Stimulated activated naive CD8-positive, alpha-beta T cell treated with anti-CD3 and anti-CD28 coated beads, Interleukin-15, amount 100 ng/mL, for 72 hours (primary cell): ENCODE measurements around the gene HRAS.

Experiments
- ATAC-seq: fragments of 150-1000 bp; cut with Tn5 transposase; 2 replicates; pipeline ENCODE4 v1.10.0; 2021; ENCODE audit warnings: mild to moderate bottlenecking, moderate library complexity
- DNase-seq, 2 donors: peaks; one replicate each; pipeline ENCODE4 v3.0.0; 2021 to 2022
- H3K27ac Mint-ChIP-seq, 2 donors: one replicate each; pipeline ENCODE4 v1.8.0; 2022; ENCODE audit warnings: mild to moderate bottlenecking in 2 of 2, mixed read lengths in 2 of 2, moderate library complexity in 2 of 2
- H3K27me3 Mint-ChIP-seq: one replicate; pipeline ENCODE4 v1.8.0; 2022; ENCODE audit warnings: mixed read lengths
- H3K4me1 Mint-ChIP-seq: one replicate; pipeline ENCODE4 v1.8.0; 2022; ENCODE audit warnings: mild to moderate bottlenecking, mixed read lengths
- H3K4me3 Mint-ChIP-seq, 2 donors: one replicate each; pipeline ENCODE4 v1.8.0; 2022; ENCODE audit warnings: mild to moderate bottlenecking in 2 of 2, mixed read lengths in 2 of 2, moderate library complexity in 1 of 2
- H3K9me3 Mint-ChIP-seq, 2 donors: one replicate each; pipeline ENCODE4 v1.8.0; 2022; ENCODE audit warnings: mixed read lengths in 2 of 2

The HRAS gene

DNA sequence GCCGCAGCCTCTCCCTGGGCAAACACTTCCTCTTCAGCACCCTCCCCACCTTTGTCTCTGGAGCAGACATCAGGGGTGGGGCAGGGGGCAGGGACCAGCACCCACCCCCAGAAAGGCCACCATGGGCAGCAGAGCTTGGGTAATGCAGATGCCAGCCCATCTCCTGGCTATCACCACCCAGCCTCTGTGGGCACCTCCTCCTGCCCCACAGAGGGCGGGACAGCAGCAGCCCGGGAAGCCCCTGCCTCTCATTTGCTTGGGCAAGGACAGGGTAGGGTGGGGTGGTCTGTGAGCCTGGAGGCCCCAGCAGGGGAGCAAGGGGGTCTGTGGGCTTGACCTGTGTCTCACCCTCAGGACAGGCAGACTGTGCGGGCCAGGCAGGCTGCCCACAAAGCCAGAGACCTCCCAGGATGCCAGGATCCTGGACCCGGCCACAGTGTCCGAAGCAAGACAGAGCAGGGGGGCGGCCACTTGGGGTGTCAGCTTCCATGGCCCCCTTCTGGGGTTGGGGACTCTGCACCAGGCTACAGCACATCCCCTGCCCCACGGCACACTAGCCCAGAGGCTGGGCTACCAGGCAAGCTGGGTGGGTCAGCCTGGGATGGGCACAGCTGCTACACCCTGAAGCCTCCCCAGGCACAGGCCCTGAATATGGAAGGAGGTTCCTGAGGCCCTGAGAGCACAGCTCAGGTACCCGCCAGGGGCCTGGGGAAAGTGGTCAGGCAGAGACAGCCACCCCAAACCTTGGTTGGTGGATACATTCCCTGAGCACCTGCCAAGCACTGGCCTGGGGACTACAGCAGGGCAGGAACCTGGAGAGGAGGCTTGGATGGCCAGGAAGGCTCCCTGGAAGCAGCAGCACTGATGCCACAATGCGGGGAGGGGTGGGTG lies 32.8 kb downstream of the HRAS start:
- DNase-seq (no peak), ATAC-seq (no peak)
- Mint-ChIP-seq H3K27ac (peak overlapping the region; percentile 25 to 54), H3K9me3 (peaks cover 0 to 4% of the 10 kb centered on the region in 2 donors), H3K4me3 (no peak overlapping the region), H3K4me1 (peaks cover 68% of the 10 kb centered on the region), H3K27me3 (no peaks in the 10 kb centered on the region)

DNA sequence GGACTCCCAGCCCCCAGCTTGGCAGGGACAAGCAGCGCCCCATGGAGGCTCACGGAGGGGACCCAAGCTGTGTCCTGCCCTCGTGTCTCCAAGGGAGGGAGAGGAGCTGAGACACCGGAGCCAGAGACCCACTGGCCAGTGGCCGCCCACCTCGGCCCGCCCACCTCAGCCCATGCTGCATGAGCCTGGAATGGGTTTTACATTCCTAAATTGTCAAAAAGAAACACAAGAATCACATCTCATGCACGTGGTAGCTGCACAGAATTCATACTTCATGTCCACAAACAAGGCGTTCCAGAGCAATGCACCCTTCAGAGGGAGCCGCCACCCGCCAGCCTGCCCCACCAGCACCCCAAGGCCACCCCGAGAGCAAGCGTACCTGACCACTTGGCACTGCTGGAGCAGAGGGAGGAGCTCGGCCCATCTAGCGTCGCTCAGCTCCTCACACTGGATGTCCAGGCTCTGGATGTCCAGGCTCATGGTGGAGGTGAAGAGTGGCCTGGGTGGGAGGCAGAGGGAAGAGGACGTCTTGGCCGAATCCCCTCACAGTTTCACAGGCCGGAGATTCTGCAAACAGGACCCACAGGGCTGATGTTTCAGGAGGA lies 33.6 kb downstream of the HRAS start:
- Mint-ChIP-seq H3K4me1 (peaks cover 72% of the 10 kb centered on the region), H3K4me3 (no peak overlapping the region), H3K9me3 (peaks cover 0 to 8% of the 10 kb centered on the region in 2 donors), H3K27ac (peak overlapping the region; percentile 25 to 91), H3K27me3 (no peaks in the 10 kb centered on the region)
- DNase-seq (no peak), ATAC-seq (no peak)

DNA sequence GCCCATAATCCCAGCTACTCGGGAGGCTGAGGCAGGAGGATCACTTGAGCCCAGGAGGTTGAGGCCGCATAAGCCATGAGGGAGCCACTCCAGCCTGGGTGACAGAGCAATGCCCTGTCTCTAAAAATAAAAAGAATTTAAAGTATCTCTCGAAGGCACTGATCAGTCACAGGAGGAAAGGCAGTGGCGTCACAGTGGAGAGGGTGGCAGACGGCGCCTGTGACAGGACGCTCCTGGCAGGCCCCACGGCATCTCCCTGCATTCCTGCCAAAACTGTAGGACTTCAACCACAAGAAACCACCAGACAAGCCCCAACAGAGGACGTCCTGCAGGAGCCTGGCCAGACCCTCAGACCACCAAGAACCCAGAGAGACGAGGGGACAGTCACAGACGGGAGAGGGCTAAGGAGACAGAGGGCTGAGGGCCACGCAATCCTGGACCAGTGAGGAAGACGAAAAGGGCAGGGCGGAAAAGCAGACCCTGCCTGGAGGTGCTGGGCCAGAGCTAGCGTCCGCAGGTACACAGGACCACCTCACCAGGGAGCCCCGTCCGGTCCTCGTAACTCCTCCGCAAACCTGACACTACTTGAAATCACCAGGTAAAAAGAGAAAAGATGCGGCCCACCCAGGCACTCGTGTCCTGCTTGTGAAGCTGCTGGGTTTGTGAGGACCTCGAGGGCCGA lies 34.2 kb downstream of the HRAS start:
- Mint-ChIP-seq H3K27ac (peak overlapping the region in 1 of 2 donors; percentile 91), H3K4me1 (peaks cover 69% of the 10 kb centered on the region), H3K4me3 (no peak overlapping the region), H3K9me3 (peaks cover 0 to 8% of the 10 kb centered on the region in 2 donors), H3K27me3 (no peaks in the 10 kb centered on the region)
- DNase-seq (no peak), ATAC-seq (no peak)

DNA sequence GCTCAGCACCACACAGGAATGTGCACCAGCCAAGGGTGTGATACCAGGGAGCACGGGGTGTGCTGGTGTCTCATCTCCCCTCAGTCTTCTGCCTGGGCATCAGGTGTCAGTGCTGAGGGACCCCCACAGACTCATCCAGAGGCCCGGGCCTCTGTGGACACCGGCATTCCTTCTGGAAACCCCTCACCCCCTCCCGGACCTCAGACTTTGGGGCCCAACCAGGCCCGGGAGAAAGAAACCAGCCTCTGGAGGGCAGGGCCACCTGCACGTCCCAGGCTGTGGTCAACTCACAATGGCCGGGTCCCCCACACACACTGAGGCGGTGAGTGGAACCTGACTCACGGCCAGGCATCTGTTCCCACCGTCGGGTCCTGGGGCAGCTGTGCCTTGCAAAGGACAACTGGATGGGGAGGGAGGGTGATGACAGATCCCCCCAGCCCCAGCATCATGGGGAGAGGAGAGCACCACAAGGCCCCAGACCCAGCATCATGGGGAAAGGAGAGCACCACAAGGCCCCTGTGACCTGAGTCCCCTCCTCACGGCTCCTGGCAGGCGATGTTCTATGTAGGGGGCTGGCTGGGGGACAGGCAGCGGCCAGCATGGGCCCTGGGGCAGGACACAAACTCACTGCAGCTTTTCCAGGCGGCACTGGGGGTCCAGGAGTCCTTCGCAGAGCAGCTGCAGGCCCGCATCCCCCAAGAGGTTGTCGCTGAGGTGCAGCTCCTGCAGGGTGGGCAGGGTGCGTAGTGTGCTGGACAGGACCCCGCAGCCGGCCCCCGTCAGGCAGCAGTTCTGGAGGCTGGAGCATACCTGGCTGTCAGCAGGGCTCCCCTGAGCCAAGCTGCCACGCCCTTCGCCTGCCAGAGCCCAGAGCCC lies 35.9 kb downstream of the HRAS start:
- Mint-ChIP-seq H3K27me3 (no peaks in the 10 kb centered on the region), H3K9me3 (peaks cover 0 to 8% of the 10 kb centered on the region in 2 donors), H3K4me1 (peaks cover 59% of the 10 kb centered on the region), H3K27ac (peak overlapping the region in 1 of 2 donors; percentile 71), H3K4me3 (no peak overlapping the region)
- ATAC-seq (no peak), DNase-seq (no peak)

DNA sequence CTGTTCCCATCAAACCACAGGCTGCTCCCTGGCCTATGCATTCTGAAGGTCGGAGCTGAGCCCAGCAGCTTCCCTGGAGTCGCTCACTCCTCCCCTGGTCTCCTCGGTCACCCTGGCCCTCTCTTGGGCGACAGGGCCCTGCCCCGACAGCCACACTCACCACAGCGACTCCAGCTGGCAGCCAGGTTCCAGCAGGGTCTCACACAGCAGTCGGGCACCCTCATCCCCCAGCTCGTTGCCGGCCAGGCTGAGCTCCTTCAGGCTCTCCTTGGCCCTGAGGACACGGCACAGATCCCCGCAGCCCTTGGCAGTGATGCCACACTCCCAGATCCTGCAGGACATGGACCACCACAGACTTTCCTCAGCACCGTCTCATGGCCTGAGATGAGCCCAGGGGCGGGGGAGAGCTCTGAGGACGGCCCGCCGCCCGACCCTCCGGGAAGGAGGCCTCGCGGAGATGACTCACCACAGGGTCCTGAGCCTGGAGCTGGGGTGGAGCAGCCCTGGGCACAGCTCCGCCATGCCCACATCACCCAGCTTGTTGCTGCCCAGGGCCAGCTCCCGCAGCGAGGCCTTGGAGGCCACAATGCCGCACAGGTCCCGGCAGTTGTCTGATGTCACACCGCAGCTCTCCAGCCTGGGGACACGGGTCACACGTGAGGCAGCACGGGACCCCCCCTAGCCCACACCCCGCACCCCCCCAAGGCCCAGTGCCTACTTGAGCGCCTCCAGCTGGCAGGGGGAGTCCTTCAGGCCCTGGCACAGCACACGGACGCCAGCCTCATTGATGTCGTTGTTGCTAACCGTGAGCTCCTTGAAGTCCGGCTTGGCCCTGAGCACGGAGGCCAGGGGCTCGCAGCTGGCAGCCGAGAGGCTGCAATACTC lies 36.8 kb downstream of the HRAS start:
- DNase-seq (no peak), ATAC-seq (no peak)
- Mint-ChIP-seq H3K4me3 (no peak overlapping the region), H3K9me3 (peaks cover 0 to 8% of the 10 kb centered on the region in 2 donors), H3K4me1 (peaks cover 50% of the 10 kb centered on the region), H3K27me3 (no peaks in the 10 kb centered on the region), H3K27ac (no peak overlapping the region)

DNA sequence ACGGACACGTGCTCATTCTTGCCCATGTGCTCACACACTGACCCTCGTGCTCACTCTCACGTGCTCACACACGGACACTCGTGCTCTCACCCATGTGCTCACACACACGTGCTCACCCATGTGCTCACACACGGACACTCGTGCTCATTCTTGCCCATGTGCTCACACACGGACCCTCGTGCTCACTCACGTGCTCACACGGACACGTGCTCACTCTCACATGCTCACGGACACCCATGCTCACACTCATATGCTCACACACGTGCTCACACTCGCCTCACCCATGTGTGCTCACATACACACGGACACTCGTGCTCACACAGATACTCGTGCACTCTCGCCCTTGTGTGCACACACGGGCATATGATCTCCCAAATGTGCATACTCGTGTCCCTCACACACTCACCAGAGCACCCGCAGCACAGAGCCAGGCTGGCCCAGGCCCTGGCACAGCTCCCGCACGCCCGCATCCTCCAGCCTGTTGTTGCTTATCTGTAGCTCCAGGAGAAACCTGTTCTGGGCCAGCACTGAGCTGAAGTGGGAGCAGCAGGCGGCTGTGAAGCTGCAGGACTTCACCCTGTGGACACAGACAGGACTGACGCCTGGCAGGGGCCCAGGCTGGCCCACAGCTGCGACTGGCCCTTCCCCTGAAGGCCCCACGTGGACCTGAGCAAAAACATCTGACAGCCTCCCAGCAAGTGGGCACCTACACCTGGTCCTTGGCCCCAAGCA lies 37.6 kb downstream of the HRAS start:
- Mint-ChIP-seq H3K9me3 (peaks cover 0 to 8% of the 10 kb centered on the region in 2 donors), H3K27ac (peak overlapping the region in 1 of 2 donors; percentile 9), H3K27me3 (no peaks in the 10 kb centered on the region), H3K4me3 (no peak overlapping the region), H3K4me1 (peaks cover 42% of the 10 kb centered on the region)
- ATAC-seq (no peak), DNase-seq (no peak)

DNA sequence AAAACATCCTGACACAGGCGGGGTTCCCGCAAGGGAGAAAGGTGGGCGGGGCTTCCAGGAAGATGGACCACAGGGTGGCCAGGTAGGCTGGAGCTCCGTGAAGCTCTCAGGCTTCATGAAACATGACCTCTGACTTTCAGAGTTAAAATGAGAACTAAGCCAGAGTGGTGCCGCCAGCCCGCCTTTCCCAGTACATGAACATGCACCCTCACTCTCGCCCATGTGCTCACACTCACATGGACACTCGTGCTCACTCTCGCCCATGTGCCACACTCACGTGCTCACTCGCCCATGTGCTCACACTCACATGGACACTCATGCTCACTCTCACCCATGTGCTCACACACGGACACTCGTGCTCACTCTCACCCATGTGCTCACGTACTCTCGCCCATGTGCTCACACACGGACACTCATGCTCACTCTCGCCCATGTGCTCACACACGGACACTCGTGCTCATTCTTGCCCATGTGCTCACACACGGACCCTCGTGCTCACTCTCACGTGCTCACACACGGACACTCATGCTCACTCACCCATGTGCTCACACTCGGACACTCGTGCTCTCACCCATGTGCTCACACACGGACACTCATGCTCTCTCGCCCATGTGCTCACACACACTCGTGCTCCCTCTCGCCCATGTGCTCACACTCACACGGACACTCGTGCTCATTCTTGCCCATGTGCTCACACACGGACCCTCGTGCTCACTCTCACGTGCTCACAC lies 38.4 kb downstream of the HRAS start:
- Mint-ChIP-seq H3K4me1 (peaks cover 36% of the 10 kb centered on the region), H3K27me3 (no peaks in the 10 kb centered on the region), H3K9me3 (peaks cover 0 to 8% of the 10 kb centered on the region in 2 donors), H3K4me3 (no peak overlapping the region), H3K27ac (peak overlapping the region in 1 of 2 donors; percentile 51)
- no peak for DNase-seq
- ATAC-seq: no peak

DNA sequence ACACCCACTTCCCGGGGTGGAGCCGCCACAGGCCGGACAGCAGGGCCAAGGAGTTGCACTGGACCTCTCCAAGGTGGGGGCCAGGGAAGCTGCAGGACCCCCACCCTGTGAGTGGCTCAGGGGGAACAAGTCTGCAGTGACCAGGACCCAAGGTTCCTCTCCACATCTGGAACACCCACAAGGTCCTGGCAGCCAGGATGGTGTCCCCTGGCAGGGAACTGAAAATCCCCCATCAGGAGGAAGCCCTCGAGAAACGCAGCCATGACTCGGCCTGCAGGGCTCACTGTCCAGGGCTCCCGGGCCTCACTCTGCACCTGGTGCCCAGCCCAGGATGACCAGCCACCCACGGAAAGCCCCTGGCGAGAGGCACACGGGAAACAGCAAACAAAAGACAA lies 39.8 kb downstream of the HRAS start:
- DNase-seq (no peak), ATAC-seq (no peak)
- H3K4me3 Mint-ChIP-seq: no peak overlapping the region

DNA sequence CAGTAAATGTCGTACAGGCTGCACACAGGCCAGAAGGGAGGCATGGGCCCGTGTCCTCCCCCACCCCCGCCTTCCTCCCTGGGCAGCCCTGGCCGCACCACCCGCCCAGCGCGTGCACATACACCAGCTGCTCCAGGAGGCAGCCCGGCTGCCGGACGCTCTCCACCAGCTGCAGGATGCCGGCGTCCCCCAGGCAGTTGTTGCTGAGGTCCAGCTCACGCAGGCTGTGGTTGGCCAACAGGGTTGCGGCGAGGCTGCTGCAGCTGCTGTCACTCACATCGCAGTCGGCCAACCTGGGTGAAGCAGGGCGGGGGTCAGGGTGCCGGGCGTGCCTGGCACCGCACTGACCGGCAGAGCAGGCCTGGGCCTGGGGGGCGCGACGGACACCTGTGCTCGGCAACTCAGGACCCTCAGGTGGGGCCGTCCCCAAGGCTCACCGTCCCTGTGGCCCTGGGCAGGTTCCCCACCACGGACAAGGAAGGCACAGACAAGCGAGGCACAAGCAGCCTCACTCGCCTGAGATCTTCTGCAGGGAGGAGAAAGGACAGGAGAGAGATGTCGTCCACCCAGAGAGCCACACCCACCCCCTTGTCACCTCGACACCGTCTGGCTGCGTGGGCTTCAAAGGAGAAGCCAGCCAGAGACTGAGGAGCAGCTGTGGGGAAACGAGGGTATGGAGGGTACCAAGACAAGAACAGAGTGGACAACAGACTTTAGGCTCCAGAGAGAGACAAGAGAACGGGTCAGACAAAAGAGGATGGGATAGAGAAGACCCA lies 40.4 kb downstream of the HRAS start:
- DNase-seq: no peak
- Mint-ChIP-seq H3K4me3 (no peak overlapping the region), H3K27me3 (no peaks in the 10 kb centered on the region), H3K27ac (no peak overlapping the region), H3K9me3 (peaks cover 0 to 8% of the 10 kb centered on the region in 2 donors), H3K4me1 (peaks cover 24% of the 10 kb centered on the region)
- peak; percentile 10 for ATAC-seq

More for the DNA sequence above, 39.8 kb downstream of the HRAS start:
- no peaks in the 10 kb centered on the region for H3K27me3 Mint-ChIP-seq
- H3K9me3 Mint-ChIP-seq: peaks cover 0 to 8% of the 10 kb centered on the region in 2 donors
- peaks cover 24% of the 10 kb centered on the region for H3K4me1 Mint-ChIP-seq
- H3K27ac Mint-ChIP-seq: peak overlapping the region in 1 of 2 donors; percentile 19

DNA sequence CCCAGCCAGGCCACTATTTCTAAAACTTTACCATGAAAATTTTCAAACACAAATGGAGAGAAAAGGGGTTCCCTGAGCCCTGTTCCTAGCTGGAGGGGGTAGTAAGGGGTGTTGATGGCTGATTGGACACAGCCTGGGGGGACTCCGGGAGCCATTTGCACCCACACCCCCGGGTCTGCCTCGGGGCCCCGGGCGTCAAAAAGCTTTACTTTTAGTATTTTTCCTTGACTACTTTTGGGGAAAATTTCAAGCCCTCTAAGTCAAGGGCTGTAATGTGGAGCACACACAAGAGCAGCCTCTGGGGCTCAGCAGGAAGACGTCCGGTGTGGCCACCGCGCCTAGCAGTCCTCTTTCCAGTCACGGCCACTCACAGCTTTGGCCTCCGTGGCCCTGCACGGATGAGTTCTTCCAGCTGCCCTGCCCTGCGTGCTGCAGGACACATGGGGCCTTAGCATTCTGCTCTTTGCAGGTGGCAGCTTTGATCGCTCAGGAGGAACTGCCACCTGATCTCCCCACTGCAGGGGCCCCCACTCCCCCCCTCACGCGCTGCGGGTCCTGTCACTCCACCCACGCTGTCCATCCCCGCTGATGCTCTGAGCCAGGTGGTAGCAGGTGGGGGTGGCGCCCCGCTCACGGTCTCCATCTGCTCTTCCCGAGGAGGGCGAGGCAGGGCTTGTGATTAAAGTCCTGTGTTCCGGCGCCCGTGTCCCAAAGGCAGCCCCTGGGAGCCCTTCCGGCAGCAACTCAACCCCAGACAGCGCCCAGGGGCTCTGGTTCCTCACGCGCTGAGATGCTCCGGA lies 42.7 kb downstream of the HRAS start:
- DNase-seq: no peak
- ATAC-seq: no peak
- Mint-ChIP-seq H3K27ac (peak overlapping the region in 1 of 2 donors; percentile 67), H3K27me3 (no peaks in the 10 kb centered on the region), H3K4me3 (no peak overlapping the region), H3K9me3 (peaks cover 0 to 5% of the 10 kb centered on the region in 2 donors), H3K4me1 (peaks cover 11% of the 10 kb centered on the region)

DNA sequence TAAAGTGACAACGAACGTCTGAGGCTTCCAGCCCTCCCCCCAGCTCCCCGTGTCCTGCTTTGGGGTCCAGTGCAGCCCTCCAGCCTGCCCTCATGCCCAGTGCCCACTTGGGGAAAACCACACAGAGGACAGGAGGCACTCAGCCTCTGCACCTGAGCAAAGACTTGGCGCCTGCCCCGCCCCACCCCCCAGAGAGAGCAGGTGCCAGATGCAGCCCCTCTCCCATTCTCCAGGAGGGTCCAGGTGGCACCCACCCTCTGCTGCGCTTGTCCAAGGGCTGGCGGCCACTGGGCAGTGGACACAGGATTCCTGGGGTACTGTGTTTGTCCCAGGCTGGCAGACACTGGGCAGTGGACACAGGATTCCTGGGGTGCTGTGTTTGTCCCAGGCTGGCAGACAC lies 44.0 kb downstream of the HRAS start:
- ATAC-seq (no peak), DNase-seq (no peak)
- no peaks in the 10 kb centered on the region for H3K9me3 Mint-ChIP-seq
- H3K4me1 Mint-ChIP-seq: no peaks in the 10 kb centered on the region
- H3K27ac Mint-ChIP-seq: no peak overlapping the region
- H3K27me3 Mint-ChIP-seq: no peaks in the 10 kb centered on the region
- no peak overlapping the region for H3K4me3 Mint-ChIP-seq

DNA sequence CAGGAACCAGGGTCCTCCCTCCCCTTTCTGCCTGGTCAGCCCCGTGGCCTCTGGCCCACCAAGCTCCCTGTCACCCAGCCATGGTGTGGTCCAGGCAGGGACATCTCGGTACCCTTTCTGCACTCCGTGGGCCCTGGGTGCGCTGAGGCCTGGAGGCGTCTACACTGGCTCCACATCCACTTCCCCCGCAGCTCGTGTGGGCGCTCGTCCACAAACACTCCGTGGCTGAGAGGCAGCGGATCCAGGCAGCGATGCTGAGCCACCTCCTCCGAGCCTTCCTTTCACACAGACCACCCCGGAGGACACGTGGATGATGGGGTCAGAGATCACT lies 44.5 kb downstream of the HRAS start:
- Mint-ChIP-seq H3K4me1 (no peaks in the 10 kb centered on the region), H3K27ac (no peak overlapping the region), H3K4me3 (no peak overlapping the region), H3K27me3 (no peaks in the 10 kb centered on the region), H3K9me3 (no peaks in the 10 kb centered on the region)
- no peak for DNase-seq
- ATAC-seq: no peak
